Fibroblast of skin of back (primary cell): Measurements from ENCODE around the gene OR14J1. TPM values are rescaled to one million over a fixed set of nuclear protein-coding genes. Genes with fewer than 3 reads are reported as not detected.
"Not testable (repeated sequence)": the region's sequence is repeated elsewhere in the genome, so short reads cannot be mapped to it uniquely, and the experiment has no call there.

ENCODE experiments used
- DNase-seq: peaks from one replicate; pipeline ENCODE4 v3.0.0-alpha.2; 2013
- polyA plus RNA-seq, 2 experiments: library from polyadenylated mRNA; unstranded; fragments of 120-200 nt; gene quantifications; one replicate each; pipeline ENCODE4 v1.2.1, GENCODE V29; 2013; ENCODE audit not compliant: insufficient read length in 2 of 2

The OR14J1 gene
- not detected for polyA plus RNA-seq (2013, experiment 1 of 2; ENCODE audit: insufficient read length)
- not detected for polyA plus RNA-seq (2013, experiment 2 of 2; ENCODE audit: insufficient read length)

GRCh38 chr6:29301316-29301715 is at the start of gene OR14J1:
OR14J1 (plus strand) TSS chr6:29301701; CDS start chr6:29306690, 4,989 bp downstream.
- DNase-seq: no peak

- DNase-seq: no peak
Observed at GRCh38 chr6:29251736-29252135, 49.8 kb upstream of the OR14J1 start.

GRCh38 chr6:29255530-29255929 is 46.0 kb upstream of the OR14J1 start:
- no peak for DNase-seq

GRCh38 chr6:29259721-29260120 is 41.8 kb upstream of the OR14J1 start:
- no peak for DNase-seq

GRCh38 chr6:29263001-29263400 is 38.5 kb upstream of the OR14J1 start:
- DNase-seq: no peak

GRCh38 chr6:29294499-29294914 is 7.0 kb upstream of the OR14J1 start:
- no peak for DNase-seq

GRCh38 chr6:29295181-29295585 is 6.3 kb upstream of the OR14J1 start:
- no peak for DNase-seq

- DNase-seq: no peak
Observed at GRCh38 chr6:29295623-29296022, 5.9 kb upstream of the OR14J1 start.

GRCh38 chr6:29319931-29320330 is 18.4 kb downstream of the OR14J1 start:
- DNase-seq: no peak

- not testable (repeated sequence) for DNase-seq
Observed at GRCh38 chr6:29323332-29323731, 21.8 kb downstream of the OR14J1 start.

- DNase-seq: no peak
Observed at GRCh38 chr6:29325777-29326176, 24.3 kb downstream of the OR14J1 start.

GRCh38 chr6:29332676-29333075 is 31.2 kb downstream of the OR14J1 start:
- no peak for DNase-seq

- no peak for DNase-seq
Observed at GRCh38 chr6:29336269-29336668, 34.8 kb downstream of the OR14J1 start.

GRCh38 chr6:29345380-29345779 is 43.9 kb downstream of the OR14J1 start:
- DNase-seq: no peak

GRCh38 chr6:29349348-29349747 is 47.8 kb downstream of the OR14J1 start:
- not testable (repeated sequence) for DNase-seq

GRCh38 chr6:29354980-29355379 is 53.5 kb downstream of the OR14J1 start:
- no peak for DNase-seq

- DNase-seq: no peak
Observed at GRCh38 chr6:29355603-29356002, 54.1 kb downstream of the OR14J1 start.
